Thyroid gland (tissue), 4 donors: Measurements from ENCODE around the gene MED22.
"Not testable (repeated sequence)": the region's sequence is repeated elsewhere in the genome, so short reads cannot be mapped to it uniquely, and the experiment has no call there.

Source experiments
- CTCF ChIP-seq, 6 experiments: fragments of 200-600 bp in 3 of 6; fragments of 450-650 bp in 3 of 6; sonication (generic) in 3 of 6; IDR thresholded peaks; one replicate each; pipeline ENCODE4 v1.5.1; 2016 to 2019; ENCODE audit warnings: antibody characterized with exemption in 6 of 6, mild to moderate bottlenecking in 2 of 6, inconsistent platforms in 1 of 6, moderate library complexity in 1 of 6
- POLR2A ChIP-seq, 2 donors: fragments of 450-650 bp; IDR thresholded peaks; one replicate each; pipeline ENCODE4 v1.6.1; 2017; ENCODE audit warnings: antibody characterized with exemption in 2 of 2, mild to moderate bottlenecking in 2 of 2, moderate library complexity in 1 of 2

- TF ChIP-seq CTCF, POLR2A (IDR thresholded peaks at IDR 0.05): not testable (repeated sequence)
Measured at GRCh38 chr9:133334888-133335287, 13.0 kb downstream of the MED22 start.
